Measurements from ENCODE around the gene WWC2.

- TF ChIP-seq CTCF (IDR thresholded peaks at IDR 0.05) (no peak), PHF8 (IDR thresholded peaks at IDR 0.05; ENCODE audit: borderline replicate concordance, low read depth) (no peak), EHMT2 (IDR thresholded peaks at IDR 0.05; ENCODE audit: low read depth) (no peak), SREBF2 (IDR thresholded peaks at IDR 0.05) (no peak)
These were observed 228.8 kb downstream of the WWC2 start for GRCh38 chr4:183327827-183328226.

Measured in A549 (cell line).